Uterus (tissue), 2 donors: ENCODE results near the gene FAM184B.

Experiments
- CTCF ChIP-seq, 4 experiments: fragments of 200-600 bp in 2 of 4; fragments of 450-650 bp in 2 of 4; sonication (generic) in 2 of 4; IDR thresholded peaks; one replicate each; pipeline ENCODE4 v1.5.1; 2016 to 2019; ENCODE audit warnings: antibody characterized with exemption in 4 of 4, mild to moderate bottlenecking in 2 of 4, moderate library complexity in 1 of 4
- POLR2A ChIP-seq, 2 donors: fragments of 450-650 bp; IDR thresholded peaks; one replicate each; pipeline ENCODE4 v1.6.1; 2016; ENCODE audit warnings: antibody characterized with exemption in 2 of 2, mild to moderate bottlenecking in 1 of 2, moderate library complexity in 1 of 2

GRCh38 chr4:17657090-17657489, 124.3 kb downstream of the FAM184B start:
- TF ChIP-seq CTCF (IDR thresholded peaks at IDR 0.05) (no peak), POLR2A (IDR thresholded peaks at IDR 0.05) (no peak)
